SK-MEL-5 (cell line): ENCODE results near the gene VPS35L. TPM values are rescaled to one million over a fixed set of nuclear protein-coding genes. Genes with fewer than 3 reads are reported as not detected.

Experiments used
- DNase-seq: peaks from one replicate; pipeline ENCODE4 v3.0.0-alpha.2; 2016; ENCODE audit warnings: low read depth, low spot score
- in situ Hi-C: cut with HindIII; loops from 2 replicates; pipeline ENCODE4 v1.10.0; 2016; ENCODE audit warnings: low sequenced_read_pairs, high pct_unique_total_duplicates, low pct_unique_long_range_greater_than_20kb
- total RNA-seq: library from RNA; depleted of rRNA; stranded (reverse); fragments of >200 nt; shearing (Covaris generic); gene quantifications from 2 replicates; pipeline ENCODE4 v1.2.3, GENCODE V29; 2014

The VPS35L gene
- total RNA-seq, 1 experiment from 2014 or later, result 27.8 TPM

DNA sequence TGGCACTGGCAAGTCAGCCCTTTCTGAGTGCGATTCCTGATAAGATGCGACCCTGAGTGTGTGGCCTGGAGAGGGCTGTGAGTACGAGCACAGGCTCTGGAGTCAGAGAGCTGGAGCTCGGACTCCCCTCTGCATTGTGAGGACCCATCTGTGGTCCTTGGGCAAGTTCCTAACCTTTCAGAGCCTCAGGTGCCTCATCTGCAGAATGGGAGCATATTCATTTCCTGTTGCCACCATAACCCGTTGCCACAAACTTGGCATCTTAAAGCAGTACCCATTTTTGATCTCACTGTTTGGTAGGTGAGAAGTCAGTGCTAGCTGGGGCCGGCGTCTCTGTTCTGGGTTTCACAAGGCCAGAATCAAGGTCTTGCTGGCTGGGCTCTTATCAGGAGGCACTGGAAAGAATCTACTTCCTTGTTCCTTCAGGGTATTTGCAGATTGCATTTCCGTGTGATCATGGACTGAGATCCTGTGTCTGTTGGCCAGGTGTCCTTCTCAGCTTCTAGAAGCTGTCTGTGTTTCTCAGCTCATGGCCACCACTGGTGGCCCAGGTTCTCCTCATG, 142.3 kb downstream of the VPS35L start:
- no peak for DNase-seq
- in situ Hi-C loops, result no loop called here

DNA sequence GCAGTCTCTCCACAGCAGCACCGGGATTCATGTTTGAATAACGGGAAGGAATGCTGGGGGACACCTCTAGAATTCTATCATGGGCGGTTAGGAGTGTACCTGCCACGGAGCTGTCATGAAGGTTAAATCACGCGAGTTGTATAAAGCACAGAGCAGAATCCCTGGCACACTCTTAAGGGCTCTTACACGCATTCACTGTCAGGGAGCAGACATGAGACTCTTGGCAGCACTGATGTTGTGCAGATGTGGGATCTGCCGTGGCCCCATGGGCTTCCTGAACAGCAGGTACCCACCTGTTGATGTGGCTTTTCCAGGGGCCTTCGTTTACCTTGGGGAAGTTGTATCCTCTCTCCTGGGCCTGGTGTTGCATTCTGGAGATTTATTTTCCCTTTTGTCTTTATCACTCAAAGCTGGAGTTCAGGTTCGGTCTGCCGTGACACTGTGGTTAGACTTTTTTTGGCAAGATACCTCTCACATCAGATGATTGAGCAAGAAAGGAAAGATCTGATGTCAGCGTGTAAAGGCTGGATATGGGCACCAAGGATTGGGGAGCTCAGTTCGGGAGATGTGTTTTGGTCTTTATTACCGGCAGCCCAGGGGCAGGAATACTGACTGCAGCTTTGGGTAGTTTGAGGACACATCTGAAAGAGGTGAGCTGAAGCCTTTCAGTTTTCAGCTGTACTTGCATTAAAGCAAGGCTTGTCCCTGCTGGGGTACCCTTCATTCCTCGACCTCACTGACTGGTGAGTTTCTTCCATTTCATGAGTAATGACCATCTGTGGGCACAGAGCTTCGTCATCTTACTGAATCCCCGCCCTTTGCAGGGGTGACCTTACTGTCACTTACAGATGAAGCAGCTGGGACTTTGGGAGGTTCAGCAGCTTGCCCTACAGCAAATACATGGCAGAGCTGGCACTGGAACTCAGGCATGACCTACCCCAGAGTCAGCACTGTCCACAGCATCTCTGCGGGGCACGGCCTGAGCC, 143.3 kb downstream of the VPS35L start:
- in situ Hi-C loops, result no loop called here
- DNase-seq, result no peak

DNA sequence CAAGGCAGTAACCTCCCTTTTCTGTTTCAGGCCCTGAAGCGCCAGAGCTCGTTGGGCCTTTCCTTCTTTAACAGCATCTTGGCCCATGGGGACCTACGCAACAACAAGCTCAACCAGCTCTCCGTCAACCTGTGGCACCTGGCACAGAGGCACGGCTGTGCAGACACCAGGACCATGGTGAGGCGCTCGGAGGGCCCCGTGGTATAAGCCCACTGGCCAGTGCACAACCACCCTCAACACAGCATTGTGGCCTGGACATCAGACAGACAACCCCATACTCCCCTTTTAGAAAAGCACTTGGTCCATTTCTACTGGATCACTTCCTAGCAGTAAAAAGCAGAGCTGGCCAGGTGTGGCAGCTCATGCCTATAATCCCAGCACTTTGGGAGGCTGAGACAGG, 144.0 kb downstream of the VPS35L start:
- DNase-seq, result no peak
- in situ Hi-C loops, result no loop called here

DNA sequence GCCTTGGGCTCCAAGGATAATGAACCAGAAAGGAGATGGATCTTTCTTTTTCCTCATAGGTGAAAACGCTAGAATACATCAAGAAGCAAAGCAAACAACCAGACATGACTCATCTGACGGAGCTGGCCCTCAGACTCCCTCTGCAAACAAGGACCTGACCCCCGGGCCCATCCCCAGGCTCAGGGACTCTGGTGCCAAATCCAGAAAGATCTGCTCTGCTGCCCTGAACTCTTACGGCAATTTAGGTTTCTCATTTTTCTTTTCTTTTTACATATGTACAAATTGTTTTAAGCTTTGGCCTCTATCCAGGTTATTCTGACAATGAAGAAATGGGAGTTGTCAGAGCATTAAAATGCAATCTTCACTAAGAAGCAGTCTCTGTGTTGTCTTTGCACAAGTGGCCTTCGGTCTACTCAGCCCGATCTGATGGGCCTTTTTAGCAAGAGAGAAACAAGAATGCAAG, 144.8 kb downstream of the VPS35L start:
- no peak for DNase-seq
- in situ Hi-C loops, result no loop called here

DNA sequence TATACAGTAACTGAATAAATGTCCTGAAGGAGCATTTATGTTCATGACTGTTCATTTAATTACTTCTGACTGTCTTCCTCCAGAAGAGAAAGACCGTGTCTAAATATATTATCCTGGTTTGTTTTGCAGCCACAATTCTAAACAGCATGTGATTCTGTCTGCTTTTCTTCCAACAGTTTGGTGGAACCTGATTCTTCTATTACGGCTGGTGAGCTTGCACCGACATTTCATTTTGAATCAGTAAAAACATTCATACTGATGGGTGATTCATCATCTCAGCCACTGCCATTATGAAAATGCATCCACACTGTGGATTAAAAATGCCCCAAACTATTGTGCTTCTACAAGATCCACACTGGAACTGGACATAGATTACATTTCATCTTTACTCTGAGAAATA, 145.6 kb downstream of the VPS35L start:
- DNase-seq, result no peak
- in situ Hi-C loops, result no loop called here

DNA sequence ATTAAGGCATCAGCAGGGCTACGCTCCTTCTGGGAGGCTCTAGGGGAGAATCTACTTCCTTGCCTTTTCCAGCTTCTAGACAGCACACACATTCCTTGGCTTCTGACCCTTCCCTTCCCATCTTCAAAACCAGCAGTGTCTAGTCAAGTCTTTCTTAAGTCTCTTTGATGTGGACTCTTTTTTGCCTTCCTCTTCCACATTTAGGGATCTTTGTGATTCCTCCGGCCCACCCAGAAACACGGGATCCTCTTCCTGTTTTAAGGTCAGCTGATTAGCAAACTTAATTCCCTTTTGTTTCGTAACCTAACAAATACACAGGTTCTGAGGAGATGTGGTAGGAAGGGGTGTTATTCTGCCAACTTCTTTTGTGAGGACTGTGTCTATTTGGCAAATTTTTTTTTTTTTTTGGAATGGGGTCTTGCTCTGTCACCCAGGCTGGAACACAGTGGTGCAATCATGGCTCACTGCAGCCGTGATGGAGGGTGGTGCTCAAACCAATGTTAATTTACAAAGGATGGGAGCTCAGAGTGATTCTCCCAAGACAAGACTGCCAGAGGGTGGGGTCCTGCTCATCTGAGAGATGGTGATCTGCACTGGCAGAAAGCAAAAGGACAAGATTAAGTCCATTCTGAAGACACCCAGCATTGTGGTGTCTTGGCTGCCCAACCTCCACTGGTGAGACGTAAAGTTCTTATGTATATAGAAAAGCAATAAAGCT, 147.8 kb downstream of the VPS35L start:
- DNase-seq, result no peak
- in situ Hi-C loops, result no loop called here

DNA sequence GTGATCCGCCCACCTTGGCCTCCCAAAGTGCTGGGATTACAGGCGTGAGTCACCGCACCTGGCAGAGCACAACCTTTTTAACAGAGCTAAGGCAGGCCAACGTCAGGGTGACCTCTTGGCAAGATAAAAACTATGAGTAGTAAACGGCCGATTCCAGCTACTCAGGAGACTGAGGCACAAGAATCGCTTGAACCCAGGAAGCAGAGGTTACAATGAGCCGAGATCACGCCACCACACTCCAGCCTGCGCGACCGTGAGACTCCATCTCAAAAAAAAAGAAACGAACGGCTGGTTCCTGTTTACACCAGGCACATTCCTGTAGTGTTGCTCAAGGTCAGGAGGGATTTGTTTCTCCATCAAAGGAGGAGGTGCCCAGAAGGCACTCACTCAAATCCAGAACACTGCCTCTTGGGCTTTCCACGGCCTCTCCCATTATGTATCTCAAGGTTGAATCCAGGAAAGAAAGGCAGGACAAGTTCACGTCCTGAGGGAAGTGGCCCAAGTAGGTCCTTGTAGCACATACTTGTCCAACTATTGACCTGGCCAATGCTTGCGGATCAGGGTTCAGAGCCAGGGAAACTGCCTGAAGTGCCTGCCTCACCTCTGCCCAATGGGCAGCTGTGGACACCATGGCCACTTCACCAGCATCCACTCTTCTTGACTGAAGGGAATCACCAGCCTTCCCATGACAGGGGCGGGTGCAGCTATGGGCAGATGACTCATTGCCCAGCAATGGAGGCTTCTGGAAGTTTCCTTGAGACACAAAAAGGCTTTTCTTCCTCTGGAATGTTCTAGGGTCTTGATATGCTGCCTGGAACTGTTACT, 149.0 kb downstream of the VPS35L start:
- DNase-seq, result peak; percentile 39

DNA sequence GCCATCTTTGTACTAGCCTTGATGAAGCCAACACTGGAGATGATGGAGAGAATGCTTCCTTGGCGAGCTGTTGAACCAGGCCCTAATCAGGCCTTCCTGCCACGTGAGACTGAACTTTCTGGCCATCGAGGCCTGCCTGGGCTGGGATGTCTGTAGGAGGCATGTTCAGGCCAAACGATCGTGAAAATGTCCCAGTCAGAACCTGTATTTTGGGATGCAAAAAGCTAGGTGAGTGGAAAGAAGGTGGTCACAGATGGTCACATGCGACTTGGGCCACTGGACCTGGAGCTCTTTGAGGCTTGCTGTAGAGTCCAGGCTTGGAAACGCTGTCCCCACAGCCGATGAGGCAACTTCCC, 149.6 kb downstream of the VPS35L start:
- no peak for DNase-seq
- in situ Hi-C loops, result no loop called here

More for the DNA sequence above, 149.0 kb downstream of the VPS35L start:
- in situ Hi-C loops, result no loop called here

DNA sequence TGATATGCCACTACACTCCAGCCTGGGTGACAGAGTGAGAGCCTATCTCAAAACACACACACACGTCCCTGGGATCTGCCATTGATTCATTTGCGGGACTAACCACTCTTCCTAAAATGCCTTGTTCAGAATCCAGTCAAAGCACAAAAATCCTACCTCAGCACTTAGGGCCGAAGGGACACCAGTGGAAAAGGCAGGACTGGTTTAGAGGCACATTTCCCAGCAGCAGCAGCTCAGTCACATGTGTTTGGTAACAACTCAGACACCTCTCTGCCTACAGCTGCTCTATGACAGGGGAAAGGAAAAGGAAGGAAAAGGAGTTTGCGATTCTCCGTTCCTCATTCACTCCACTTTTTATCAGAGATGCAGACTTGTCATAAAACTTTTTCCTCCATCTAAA, 150.3 kb downstream of the VPS35L start:
- no peak for DNase-seq
- in situ Hi-C loops, result no loop called here

DNA sequence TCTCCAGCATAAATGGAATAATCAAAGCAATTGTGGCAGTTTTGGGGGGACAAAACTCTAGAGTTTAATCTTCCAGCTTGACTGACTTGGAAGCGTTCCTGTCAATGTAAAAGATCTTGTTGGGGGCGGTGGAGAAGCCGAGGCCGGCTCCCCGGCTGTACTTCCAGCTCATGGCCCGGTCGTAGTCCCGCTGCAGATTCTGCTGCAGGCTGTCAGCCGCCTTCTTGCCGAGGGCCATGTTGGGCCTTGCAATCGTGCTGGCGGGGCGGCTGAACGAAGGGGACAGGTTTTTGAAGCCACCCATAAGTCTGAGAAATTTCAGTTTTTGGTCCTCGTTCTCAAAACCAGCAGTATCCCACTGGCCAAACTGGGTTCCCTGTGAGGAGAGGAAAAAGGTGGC, 151.3 kb downstream of the VPS35L start:
- in situ Hi-C loops, result no loop called here
- no peak for DNase-seq

DNA sequence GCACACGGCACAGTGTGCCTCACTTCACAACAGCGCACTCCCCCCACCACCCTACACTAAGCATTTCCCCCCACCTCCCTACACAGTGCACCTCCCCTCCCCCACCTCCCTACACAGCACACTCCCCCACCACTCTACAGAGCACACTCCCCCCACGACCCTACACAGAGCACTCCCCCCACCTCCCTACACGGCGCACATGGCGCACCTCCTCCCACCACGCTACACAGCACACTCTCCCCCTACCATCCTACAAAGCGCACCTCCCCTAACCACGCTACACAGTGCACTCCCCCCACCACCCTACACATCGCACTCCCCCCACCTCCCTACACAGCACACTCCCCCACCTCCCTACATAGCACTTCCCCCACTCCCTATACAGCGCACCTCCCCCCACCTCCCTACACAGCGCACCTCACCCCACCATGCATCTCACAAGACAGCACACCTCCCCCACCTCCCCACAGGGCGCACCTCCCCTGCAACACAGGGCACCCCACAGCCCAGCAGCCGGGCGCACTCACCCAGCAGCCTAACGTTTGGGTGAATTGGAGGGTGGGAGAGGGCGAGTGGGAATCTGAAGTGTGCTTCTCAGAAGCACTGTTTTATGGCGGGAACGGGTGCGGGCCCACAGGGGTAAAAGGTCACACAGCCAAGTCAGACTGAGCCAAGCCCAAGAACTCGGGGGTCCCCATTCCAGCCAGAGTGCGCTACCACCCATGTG, 152.2 kb downstream of the VPS35L start:
- DNase-seq, result no peak
- in situ Hi-C loops, result no loop called here

DNA sequence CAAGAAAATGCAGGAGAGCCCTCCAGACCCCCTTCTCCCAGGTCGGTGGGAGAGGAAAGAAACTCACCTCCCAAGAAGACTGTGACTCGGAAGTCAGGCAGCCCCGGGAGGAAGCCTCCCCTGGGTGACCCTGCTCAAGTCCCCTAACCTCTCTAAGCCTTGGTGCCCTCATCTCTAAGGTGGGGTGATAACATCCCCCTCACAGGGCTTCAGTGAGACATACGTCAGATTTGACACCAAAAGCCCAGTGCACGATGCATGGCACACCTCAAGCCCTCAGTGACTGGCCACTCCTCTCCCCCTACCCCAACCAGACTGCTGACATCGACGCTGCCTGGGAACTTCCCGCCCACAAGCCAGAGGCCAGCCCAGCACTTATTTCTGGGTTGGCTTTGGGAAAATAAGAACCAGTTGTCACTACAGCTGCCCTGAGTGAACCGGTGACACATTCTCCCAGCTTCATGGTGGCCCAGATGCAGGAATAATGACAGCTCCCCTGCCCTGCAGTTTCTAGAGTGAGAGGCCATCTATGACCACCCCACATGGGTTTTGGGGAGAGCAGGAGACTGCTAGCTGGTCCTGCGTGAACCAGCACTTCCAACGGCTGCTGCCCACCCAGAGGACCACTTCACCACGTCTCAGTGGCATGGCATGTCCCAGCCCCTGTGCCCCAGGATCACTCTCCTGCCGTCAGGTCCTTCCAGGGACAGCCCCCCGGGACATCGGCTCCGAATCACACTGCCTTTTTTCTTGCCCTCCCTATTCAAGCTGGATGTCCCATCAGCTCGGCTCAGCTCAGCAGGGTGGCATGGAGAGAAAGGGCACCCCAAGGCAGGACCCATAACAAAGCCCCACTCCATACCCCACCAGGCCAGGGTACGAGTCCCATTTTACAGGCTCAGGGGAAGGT, 153.0 kb downstream of the VPS35L start:
- in situ Hi-C loops, result no loop called here
- no peak for DNase-seq

DNA sequence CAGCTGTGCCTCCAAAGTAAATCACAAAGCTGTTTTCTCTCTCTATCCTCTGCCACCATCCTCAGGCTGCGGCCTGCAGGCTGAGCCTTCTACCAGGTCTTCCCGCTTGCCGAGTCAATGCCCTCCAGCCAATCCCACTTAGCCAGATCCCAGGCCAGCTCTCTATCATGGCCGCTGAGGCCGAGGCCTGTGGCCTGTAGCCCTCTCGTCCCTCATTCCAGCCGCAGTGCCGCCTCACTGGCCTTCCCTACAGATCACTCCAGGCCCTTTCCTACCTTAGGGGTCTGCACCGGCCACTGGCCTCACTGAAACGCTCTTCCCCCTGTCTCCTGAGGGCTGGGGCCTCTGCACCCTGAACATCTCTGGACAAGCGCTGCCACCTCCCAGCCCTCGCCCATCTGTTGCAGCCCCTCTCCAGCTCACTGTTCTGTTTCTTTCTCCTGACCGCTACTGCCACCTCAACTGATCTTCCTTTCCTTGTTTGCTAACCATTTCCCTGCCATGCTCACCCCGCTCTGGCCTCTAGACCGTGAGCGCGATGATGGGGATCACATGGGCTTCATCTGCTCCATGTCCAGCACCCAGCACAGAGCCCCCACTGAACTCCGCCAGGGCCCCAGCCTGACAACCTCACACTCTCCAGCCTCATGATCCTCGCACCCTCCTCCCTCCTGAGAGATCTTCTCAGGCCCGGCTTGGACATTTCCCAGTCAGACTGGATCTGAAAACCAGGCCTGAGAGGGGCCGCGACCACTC, 154.1 kb downstream of the VPS35L start:
- no peak for DNase-seq
- in situ Hi-C loops, result no loop called here

DNA sequence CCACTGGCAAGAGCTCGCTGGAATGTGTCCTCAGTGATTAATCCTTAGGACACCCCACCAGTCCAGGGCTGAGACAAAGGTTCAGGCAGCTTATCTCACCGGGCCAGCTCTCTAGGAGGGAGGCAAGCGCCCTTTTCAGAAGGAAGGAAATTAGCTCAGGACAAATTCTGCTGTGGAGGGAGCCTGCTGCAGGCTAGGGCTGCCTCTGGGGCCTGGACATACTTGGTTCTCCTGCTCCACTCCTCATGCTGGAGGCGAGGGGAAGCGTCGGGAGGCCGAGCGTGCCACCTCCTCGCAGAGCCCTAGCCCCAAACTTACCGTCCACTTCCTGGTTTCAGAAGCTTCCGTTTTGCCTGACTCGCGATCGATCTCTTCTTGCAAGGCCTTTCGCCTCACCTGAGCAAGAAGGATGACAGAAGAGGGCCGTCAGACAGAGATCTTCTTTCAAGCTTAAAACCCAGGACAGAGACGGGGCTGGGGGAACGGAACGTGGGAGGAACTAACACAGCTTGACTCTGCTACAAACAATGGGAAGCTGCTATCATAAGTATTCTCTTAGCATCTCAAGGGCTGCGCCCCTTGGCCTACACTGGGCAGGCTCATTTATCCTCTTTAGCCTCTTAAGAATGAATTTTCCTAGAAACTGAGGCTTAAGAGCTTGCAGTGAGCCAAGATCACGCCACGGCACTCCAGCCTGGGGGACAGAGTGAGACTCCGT, 154.8 kb downstream of the VPS35L start:
- no peak for DNase-seq
- in situ Hi-C loops, result no loop called here

DNA sequence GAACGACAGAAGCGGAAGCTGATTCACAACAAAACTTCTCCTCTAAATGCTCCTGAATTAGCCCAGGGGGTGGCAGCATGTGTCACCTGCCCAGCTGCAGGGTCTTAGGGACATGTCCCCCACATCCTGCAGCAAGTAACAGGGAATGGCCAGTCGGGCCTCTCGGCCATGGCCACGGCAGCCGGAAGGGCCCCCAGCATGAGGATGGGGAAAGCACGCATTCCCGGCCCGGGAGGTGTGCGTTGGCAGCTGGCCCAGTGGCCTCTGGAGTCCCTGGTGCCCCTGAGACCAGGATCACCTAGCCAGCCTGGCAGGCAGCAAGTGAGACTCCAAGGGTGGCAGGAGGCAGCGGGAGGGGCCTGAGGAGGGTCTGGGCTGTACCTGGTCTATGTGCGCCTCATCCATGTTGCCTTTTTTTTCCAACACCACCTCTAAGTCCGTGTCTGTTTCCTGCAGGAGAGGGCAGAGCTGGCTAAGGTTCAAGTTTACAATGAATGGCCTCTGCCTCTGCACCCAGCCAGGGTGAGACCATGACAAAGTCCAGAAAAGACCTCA, 155.6 kb downstream of the VPS35L start:
- in situ Hi-C loops, result no loop called here
- no peak for DNase-seq
